Nephron (organoid): Measurements from ENCODE around the gene ICAM5.
"Not testable (repeated sequence)": the region's sequence is repeated elsewhere in the genome, so short reads cannot be mapped to it uniquely, and the experiment has no call there.

Source experiments
- H3K27ac Mint-ChIP-seq, 3 experiments: 2 replicates each; pipeline ENCODE4 v1.8.0; 2020; ENCODE audit warnings: mixed read lengths in 3 of 3, mild to moderate bottlenecking in 2 of 3, moderate library complexity in 1 of 3
- H3K27me3 Mint-ChIP-seq: 2 replicates; pipeline ENCODE4 v1.8.0; 2021; ENCODE audit warnings: low read depth, mild to moderate bottlenecking, moderate library complexity, mixed read lengths
- H3K36me3 Mint-ChIP-seq: 2 replicates; pipeline ENCODE4 v1.8.0; 2020; ENCODE audit warnings: low read depth, mixed read lengths
- H3K4me1 Mint-ChIP-seq: 2 replicates; pipeline ENCODE4 v1.8.0; 2020; ENCODE audit warnings: mixed read lengths
- H3K4me3 Mint-ChIP-seq, 3 experiments: 2 replicates each; pipeline ENCODE4 v1.8.0; 2020; ENCODE audit warnings: mild to moderate bottlenecking in 3 of 3, mixed read lengths in 3 of 3, moderate library complexity in 2 of 3
- H3K9me3 Mint-ChIP-seq: 2 replicates; pipeline ENCODE4 v1.8.0; 2020; ENCODE audit warnings: mixed read lengths
- TF ChIP-seq, protein P1 (sequence below), 3 experiments: fragments of 200-600 bp; sonication (generic); IDR thresholded peaks; one replicate each; pipeline ENCODE4 v1.5.0; 2021; ENCODE audit warnings: antibody characterized with exemption in 3 of 3; ENCODE audit not compliant: unreplicated experiment in 3 of 3

ICAM5 gene, protein sequence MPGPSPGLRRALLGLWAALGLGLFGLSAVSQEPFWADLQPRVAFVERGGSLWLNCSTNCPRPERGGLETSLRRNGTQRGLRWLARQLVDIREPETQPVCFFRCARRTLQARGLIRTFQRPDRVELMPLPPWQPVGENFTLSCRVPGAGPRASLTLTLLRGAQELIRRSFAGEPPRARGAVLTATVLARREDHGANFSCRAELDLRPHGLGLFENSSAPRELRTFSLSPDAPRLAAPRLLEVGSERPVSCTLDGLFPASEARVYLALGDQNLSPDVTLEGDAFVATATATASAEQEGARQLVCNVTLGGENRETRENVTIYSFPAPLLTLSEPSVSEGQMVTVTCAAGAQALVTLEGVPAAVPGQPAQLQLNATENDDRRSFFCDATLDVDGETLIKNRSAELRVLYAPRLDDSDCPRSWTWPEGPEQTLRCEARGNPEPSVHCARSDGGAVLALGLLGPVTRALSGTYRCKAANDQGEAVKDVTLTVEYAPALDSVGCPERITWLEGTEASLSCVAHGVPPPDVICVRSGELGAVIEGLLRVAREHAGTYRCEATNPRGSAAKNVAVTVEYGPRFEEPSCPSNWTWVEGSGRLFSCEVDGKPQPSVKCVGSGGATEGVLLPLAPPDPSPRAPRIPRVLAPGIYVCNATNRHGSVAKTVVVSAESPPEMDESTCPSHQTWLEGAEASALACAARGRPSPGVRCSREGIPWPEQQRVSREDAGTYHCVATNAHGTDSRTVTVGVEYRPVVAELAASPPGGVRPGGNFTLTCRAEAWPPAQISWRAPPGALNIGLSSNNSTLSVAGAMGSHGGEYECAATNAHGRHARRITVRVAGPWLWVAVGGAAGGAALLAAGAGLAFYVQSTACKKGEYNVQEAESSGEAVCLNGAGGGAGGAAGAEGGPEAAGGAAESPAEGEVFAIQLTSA

DNA sequence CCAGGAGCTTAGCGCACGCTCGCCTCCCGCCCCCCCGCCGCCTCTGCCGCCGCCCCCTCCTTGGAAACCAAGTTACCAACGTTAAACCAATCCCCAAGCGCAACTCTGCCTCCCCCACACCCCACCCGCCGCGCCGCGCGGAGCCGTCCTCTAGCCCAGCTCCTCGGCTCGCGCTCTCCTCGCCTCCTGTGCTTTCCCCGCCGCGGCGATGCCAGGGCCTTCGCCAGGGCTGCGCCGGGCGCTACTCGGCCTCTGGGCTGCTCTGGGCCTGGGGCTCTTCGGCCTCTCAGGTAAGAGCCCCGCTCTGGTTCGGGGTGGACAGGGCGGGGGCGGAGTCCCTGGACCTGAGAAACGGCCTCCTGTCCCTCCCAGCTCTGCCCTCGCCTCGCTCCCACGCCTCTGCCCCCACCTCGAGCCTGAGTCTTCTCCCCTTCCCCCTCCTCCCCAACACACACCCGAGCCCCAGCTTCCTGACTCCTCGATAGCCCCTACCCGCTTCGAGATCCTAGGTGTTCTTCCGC, at the start of gene ICAM5:
Gene ICAM5 (plus strand): TSS at position 117 of the 521 bp plus-strand sequence. CDS start 92 bp downstream, at position 209.
- Mint-ChIP-seq H3K27ac (peak within 1 kb of the TSS in 2 of 3 experiments; percentile 21 to 55), H3K9me3 (peaks cover 3% of the 10 kb centered on the region)

DNA sequence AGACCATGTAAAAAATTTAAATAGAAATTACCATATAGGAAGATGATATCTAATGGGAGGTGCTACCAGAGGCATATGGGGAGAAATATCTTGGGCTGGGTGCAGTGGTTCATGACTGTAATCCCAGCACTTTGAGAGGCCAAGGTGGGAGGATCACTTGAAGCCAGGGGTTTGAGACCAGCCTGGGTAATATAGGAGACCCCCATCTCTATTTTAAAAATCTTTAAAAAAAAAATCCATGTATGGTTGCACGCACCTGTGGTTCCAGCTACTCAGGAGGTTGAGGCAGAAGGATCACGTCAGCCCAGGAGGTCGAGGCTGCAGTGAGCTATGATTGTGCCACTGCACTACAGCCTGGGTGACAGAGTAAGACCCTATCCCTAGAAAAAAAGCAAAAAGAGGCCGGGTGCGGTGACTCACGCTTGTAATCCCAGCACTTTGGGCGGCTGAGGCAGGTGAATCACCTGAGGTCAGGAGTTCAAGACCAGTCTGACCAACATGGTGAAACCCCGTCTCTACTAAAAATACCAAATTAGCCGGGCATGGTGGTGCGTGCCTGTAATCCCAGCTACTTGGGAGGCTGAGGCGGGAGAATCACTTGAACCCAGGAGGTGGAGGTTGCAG, 47.8 kb upstream of the ICAM5 start:
- not testable (repeated sequence) for H3K27me3 Mint-ChIP-seq, H3K4me3 Mint-ChIP-seq, H3K36me3 Mint-ChIP-seq, H3K27ac Mint-ChIP-seq, H3K9me3 Mint-ChIP-seq
- peaks cover 13% of the 10 kb centered on the region for H3K4me1 Mint-ChIP-seq

More for the DNA sequence above, at the start of gene ICAM5:
- peaks cover 4% of the 10 kb centered on the region for H3K36me3 Mint-ChIP-seq
- peaks cover 100% of the 10 kb centered on the region for H3K27me3 Mint-ChIP-seq
- peaks cover 25% of the 10 kb centered on the region for H3K4me1 Mint-ChIP-seq
- TF ChIP-seq, protein P1, sequence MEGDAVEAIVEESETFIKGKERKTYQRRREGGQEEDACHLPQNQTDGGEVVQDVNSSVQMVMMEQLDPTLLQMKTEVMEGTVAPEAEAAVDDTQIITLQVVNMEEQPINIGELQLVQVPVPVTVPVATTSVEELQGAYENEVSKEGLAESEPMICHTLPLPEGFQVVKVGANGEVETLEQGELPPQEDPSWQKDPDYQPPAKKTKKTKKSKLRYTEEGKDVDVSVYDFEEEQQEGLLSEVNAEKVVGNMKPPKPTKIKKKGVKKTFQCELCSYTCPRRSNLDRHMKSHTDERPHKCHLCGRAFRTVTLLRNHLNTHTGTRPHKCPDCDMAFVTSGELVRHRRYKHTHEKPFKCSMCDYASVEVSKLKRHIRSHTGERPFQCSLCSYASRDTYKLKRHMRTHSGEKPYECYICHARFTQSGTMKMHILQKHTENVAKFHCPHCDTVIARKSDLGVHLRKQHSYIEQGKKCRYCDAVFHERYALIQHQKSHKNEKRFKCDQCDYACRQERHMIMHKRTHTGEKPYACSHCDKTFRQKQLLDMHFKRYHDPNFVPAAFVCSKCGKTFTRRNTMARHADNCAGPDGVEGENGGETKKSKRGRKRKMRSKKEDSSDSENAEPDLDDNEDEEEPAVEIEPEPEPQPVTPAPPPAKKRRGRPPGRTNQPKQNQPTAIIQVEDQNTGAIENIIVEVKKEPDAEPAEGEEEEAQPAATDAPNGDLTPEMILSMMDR (IDR thresholded peaks at IDR 0.05; ENCODE audit: unreplicated experiment in 3 of 3): no peak
- H3K4me3 Mint-ChIP-seq: peak within 1 kb of the TSS; percentile 75 to 87 (median 84)

DNA sequence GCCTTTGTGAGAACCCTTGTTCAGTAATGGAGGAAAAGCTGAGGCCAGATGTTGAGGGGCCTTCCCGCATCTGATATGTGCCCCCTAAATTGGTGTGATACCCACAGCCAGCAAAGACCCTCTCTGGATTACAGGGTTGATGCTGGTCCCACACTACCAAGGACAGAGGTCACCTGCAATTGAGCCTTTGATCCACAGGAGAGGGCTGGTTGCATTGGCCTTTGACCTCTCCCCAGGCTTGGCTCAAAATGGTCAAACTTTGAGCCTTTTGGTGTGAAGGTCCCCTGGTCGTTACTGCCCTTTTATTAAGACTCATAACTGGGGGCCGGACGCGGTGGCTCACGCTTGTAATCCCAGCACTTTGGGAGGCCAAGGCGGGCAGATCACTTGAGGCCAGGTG, 46.1 kb upstream of the ICAM5 start:
- H3K36me3 Mint-ChIP-seq: no peaks in the 10 kb centered on the region
- peaks cover 3% of the 10 kb centered on the region for H3K4me1 Mint-ChIP-seq
- no peak overlapping the region for H3K27ac Mint-ChIP-seq
- no peak overlapping the region for H3K4me3 Mint-ChIP-seq
- H3K9me3 Mint-ChIP-seq: no peaks in the 10 kb centered on the region
- H3K27me3 Mint-ChIP-seq: no peaks in the 10 kb centered on the region
- TF ChIP-seq, protein P1 (IDR thresholded peaks at IDR 0.05; ENCODE audit: unreplicated experiment in 3 of 3): no peak

DNA sequence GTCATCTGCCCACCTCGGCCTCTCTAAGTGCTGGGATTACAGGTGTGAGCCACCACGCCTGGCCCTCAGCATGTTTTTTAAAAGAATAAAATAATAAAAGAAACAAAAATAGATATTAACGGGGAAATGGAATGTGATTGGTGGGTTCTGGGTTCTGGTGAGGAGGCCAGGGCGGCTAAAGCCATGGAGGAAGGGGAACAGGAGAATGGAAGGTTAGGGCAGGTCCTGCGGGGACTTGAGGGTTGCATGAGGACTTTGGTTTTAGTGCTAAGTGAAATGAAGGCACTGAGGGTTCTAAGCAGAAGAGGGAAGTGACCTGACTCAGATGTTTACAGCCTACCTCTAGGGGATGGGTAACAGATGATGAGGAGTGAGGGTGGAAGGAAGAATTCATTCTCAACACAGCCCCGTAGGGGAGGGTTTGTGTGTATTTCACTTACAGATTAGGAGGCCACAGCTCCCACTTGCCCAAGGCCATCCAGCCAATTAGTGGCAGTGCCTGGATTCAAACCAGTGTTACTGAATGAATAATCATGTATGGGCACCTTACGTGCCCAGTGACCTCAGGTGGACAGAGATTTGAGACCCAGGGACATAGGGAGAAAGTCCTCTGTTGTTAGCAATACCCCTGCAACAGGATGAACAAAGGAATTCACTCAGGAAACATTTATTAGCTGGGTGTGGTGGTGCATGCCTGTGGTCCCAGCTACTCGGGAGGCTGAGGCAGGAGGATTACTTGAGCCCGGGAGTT, 44.4 kb upstream of the ICAM5 start:
- no peaks in the 10 kb centered on the region for H3K9me3 Mint-ChIP-seq
- no peak overlapping the region for H3K4me3 Mint-ChIP-seq
- H3K27ac Mint-ChIP-seq: peak overlapping the region in 1 of 3 experiments; percentile 8
- H3K4me1 Mint-ChIP-seq: peaks cover 4% of the 10 kb centered on the region
- TF ChIP-seq, protein P1 (IDR thresholded peaks at IDR 0.05; ENCODE audit: unreplicated experiment in 3 of 3): no peak
- H3K27me3 Mint-ChIP-seq: no peaks in the 10 kb centered on the region
- H3K36me3 Mint-ChIP-seq: no peaks in the 10 kb centered on the region

DNA sequence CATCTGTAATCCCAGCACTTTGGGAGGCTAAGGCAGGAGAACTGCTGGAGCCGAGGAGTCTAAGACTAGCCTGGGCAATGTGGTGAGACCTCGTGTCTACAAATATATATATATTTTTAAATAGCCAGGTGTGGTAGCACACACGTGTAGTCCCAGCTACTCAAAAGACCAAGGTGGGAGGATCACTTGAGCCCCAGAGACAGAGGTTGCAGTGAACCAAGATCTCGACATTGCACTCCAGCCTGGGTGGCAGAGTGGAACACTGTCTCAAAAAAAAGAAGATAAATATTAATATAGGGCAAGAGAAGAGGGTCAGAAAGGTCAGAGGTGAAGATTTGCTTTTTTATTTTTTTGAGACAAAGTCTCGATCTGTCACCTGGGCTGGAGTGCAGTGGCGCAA, 43.2 kb upstream of the ICAM5 start:
- TF ChIP-seq, protein P1 (IDR thresholded peaks at IDR 0.05; ENCODE audit: unreplicated experiment in 3 of 3): no peak
- Mint-ChIP-seq H3K27me3 (no peaks in the 10 kb centered on the region), H3K4me1 (peaks cover 5% of the 10 kb centered on the region)

More for the DNA sequence above, 43.2 kb upstream of the ICAM5 start:
- Mint-ChIP-seq H3K9me3 (no peaks in the 10 kb centered on the region), H3K27ac (no peak overlapping the region), H3K4me3 (no peak overlapping the region), H3K36me3 (no peaks in the 10 kb centered on the region)
